HG03571 (cell line): ENCODE data around the gene RASAL3.
A peak's percentile ranks its signal among the peaks of the same experiment; 100 is the strongest.

Source experiments
- ATAC-seq: cut with Tn5 transposase; IDR thresholded peaks from one replicate; pipeline ENCODE4 v1.9.1; 2021; ENCODE audit not compliant: unreplicated experiment

The RASAL3 gene

GRCh38 chr19:15449620-15450527 lies 14.5 kb downstream of the RASAL3 start, which contains the start of gene WIZ:
WIZ (minus strand) TSS chr19:15449956; CDS start chr19:15448307, 1,649 bp downstream.
- ATAC-seq = peak; percentile 46

- no peak for ATAC-seq
Observed at GRCh38 chr19:15448778-15449619, 15.3 kb downstream of the RASAL3 start.

GRCh38 chr19:15448044-15448777 lies 16.1 kb downstream of the RASAL3 start:
- ATAC-seq = no peak

- no peak for ATAC-seq
Observed at GRCh38 chr19:15447057-15447456, 17.3 kb downstream of the RASAL3 start.

- no peak for ATAC-seq
Observed at GRCh38 chr19:15445807-15446376, 18.5 kb downstream of the RASAL3 start.

- no peak for ATAC-seq
Observed at GRCh38 chr19:15445227-15445605, 19.1 kb downstream of the RASAL3 start.

- no peak for ATAC-seq
Observed at GRCh38 chr19:15444505-15445226, 19.7 kb downstream of the RASAL3 start.

GRCh38 chr19:15443838-15444237 lies 20.5 kb downstream of the RASAL3 start:
- no peak for ATAC-seq

GRCh38 chr19:15443325-15443724 lies 21.0 kb downstream of the RASAL3 start:
- ATAC-seq = no peak

- no peak for ATAC-seq
Observed at GRCh38 chr19:15442142-15442920, 22.0 kb downstream of the RASAL3 start.

GRCh38 chr19:15441317-15441716 lies 23.0 kb downstream of the RASAL3 start:
- ATAC-seq = no peak

- no peak for ATAC-seq
Observed at GRCh38 chr19:15439821-15440641, 24.3 kb downstream of the RASAL3 start.

GRCh38 chr19:15439078-15439799 lies 25.1 kb downstream of the RASAL3 start:
- no peak for ATAC-seq

GRCh38 chr19:15438577-15438976 lies 25.8 kb downstream of the RASAL3 start:
- ATAC-seq = no peak

- ATAC-seq = no peak
Observed at GRCh38 chr19:15438124-15438496, 26.2 kb downstream of the RASAL3 start.

GRCh38 chr19:15437355-15438123 lies 26.8 kb downstream of the RASAL3 start:
- ATAC-seq = no peak

- ATAC-seq = no peak
Observed at GRCh38 chr19:15436826-15437110, 27.6 kb downstream of the RASAL3 start.
